Loucy (cell line): Measurements from ENCODE around the gene LRRN2.

ENCODE experiments used
- H2AFZ ChIP-seq: fragments of 200-600 bp; sonication (generic); 2 replicates; pipeline ENCODE4 v1.6.0; 2016; ENCODE audit warnings: antibody characterized with exemption, mild to moderate bottlenecking, low read length, moderate library complexity
- H3F3A ChIP-seq: fragments of 200-600 bp; 2 replicates; pipeline ENCODE4 v1.6.0; 2016; ENCODE audit warnings: antibody characterized with exemption, low read depth, mild to moderate bottlenecking
- H3K27me3 ChIP-seq: fragments of 200-600 bp; sonication (generic); 2 replicates; pipeline ENCODE4 v1.6.1; 2014; ENCODE audit warnings: low read length, mild to moderate bottlenecking; ENCODE audit not compliant: insufficient read depth, poor library complexity, severe bottlenecking
- H3K36me3 ChIP-seq: fragments of 200-600 bp; sonication (generic); 2 replicates; pipeline ENCODE4 v1.6.1; 2016; ENCODE audit warnings: low read length; ENCODE audit not compliant: insufficient read depth
- H3K4me1 ChIP-seq: fragments of 200-600 bp; sonication (generic); 2 replicates; pipeline ENCODE4 v1.5.1; 2014; ENCODE audit warnings: low read length, mild to moderate bottlenecking; ENCODE audit not compliant: insufficient read depth, poor library complexity, severe bottlenecking
- H3K4me2 ChIP-seq: fragments of 200-600 bp; sonication (generic); 2 replicates; pipeline ENCODE4 v1.6.0; 2014; ENCODE audit warnings: antibody characterized with exemption, low read length, low read depth, mild to moderate bottlenecking; ENCODE audit not compliant: poor library complexity, severe bottlenecking
- H3K4me3 ChIP-seq: fragments of 200-600 bp; sonication (generic); 2 replicates; pipeline ENCODE4 v1.5.1; 2014; ENCODE audit warnings: low read length, mild to moderate bottlenecking, mixed read lengths; ENCODE audit not compliant: poor library complexity, severe bottlenecking
- H3K79me2 ChIP-seq: fragments of 200-600 bp; sonication (generic); 2 replicates; pipeline ENCODE4 v1.6.1; 2014; ENCODE audit warnings: low read length; ENCODE audit not compliant: insufficient read depth
- H3K9ac ChIP-seq: fragments of 200-600 bp; sonication (generic); 2 replicates; pipeline ENCODE4 v1.6.0; 2014; ENCODE audit warnings: mild to moderate bottlenecking, low read depth, low read length, moderate library complexity; ENCODE audit not compliant: poor library complexity, severe bottlenecking
- H3K9me2 ChIP-seq: fragments of 200-600 bp; sonication (generic); replicated peaks from 2 replicates; pipeline ENCODE4 v1.6.1; 2016; ENCODE audit warnings: low read depth, low read length, mixed read lengths
- H3K9me3 ChIP-seq: fragments of 200-600 bp; sonication (generic); 2 replicates; pipeline ENCODE4 v1.6.1; 2014; ENCODE audit warnings: mild to moderate bottlenecking, antibody characterized with exemption, low read length, low read depth; ENCODE audit not compliant: insufficient read depth
- H4K20me1 ChIP-seq: fragments of 200-600 bp; sonication (generic); 2 replicates; pipeline ENCODE4 v1.6.0; 2014; ENCODE audit warnings: antibody characterized with exemption, low read length, mild to moderate bottlenecking; ENCODE audit not compliant: insufficient read depth, poor library complexity, severe bottlenecking
- EZH2phosphoT487 ChIP-seq: fragments of 200-600 bp; IDR thresholded peaks from 2 replicates; pipeline ENCODE4 v1.6.1; 2018; ENCODE audit warnings: antibody characterized with exemption, mild to moderate bottlenecking, moderate library complexity, borderline replicate concordance
- TF ChIP-seq, protein P1 (sequence below): fragments of 200-600 bp; sonication (generic); conservative IDR thresholded peaks from 2 replicates; pipeline ENCODE4 v1.5.1; 2014; ENCODE audit warnings: mild to moderate bottlenecking, antibody characterized with exemption, low read length

Gene LRRN2

DNA sequence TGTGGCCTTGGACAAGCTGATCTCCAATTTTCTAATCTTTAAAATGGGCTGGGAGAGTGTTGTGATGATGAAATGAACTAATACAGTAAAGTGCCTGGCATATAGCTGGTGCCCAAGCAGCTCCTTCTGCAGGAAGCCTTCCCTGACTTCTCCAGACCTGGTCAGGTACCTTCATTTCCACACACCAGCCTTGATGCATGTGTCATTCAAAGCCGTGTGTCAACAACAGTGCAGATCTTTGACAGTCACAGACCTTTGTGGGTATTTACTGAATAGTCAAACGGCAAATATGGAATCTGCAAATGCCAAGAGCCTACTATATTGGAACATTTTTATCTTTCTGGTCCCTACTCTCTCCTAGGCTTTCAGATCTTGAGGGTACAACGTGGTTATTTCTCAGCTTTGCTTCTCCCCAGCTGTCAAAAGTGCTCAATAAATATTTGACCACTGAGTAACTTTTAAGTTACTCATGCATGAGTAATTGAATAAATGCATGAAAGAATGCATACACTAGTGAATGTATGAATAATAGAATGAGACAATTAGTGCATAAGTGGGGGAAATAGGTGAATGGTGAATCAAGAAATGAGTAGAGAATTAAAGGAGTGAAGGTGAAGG, 94.0 kb downstream of the LRRN2 start:
- Histone ChIP-seq H3K9me3 (no peaks in the 10 kb centered on the region), H3K4me3 (no peak overlapping the region), H3K4me1 (no peaks in the 10 kb centered on the region), H4K20me1 (no peaks in the 10 kb centered on the region), H3K36me3 (no peaks in the 10 kb centered on the region), H3K27me3 (no peaks in the 10 kb centered on the region), H3K4me2 (no peak overlapping the region), H2AFZ (no peak overlapping the region), H3F3A (no peaks in the 10 kb centered on the region), H3K9me2 (no peaks in the 10 kb centered on the region), H3K79me2 (no peaks in the 10 kb centered on the region), H3K9ac (no peak overlapping the region)
- TF ChIP-seq EZH2phosphoT487: no peak
- TF ChIP-seq, protein P1, sequence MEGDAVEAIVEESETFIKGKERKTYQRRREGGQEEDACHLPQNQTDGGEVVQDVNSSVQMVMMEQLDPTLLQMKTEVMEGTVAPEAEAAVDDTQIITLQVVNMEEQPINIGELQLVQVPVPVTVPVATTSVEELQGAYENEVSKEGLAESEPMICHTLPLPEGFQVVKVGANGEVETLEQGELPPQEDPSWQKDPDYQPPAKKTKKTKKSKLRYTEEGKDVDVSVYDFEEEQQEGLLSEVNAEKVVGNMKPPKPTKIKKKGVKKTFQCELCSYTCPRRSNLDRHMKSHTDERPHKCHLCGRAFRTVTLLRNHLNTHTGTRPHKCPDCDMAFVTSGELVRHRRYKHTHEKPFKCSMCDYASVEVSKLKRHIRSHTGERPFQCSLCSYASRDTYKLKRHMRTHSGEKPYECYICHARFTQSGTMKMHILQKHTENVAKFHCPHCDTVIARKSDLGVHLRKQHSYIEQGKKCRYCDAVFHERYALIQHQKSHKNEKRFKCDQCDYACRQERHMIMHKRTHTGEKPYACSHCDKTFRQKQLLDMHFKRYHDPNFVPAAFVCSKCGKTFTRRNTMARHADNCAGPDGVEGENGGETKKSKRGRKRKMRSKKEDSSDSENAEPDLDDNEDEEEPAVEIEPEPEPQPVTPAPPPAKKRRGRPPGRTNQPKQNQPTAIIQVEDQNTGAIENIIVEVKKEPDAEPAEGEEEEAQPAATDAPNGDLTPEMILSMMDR: no peak

DNA sequence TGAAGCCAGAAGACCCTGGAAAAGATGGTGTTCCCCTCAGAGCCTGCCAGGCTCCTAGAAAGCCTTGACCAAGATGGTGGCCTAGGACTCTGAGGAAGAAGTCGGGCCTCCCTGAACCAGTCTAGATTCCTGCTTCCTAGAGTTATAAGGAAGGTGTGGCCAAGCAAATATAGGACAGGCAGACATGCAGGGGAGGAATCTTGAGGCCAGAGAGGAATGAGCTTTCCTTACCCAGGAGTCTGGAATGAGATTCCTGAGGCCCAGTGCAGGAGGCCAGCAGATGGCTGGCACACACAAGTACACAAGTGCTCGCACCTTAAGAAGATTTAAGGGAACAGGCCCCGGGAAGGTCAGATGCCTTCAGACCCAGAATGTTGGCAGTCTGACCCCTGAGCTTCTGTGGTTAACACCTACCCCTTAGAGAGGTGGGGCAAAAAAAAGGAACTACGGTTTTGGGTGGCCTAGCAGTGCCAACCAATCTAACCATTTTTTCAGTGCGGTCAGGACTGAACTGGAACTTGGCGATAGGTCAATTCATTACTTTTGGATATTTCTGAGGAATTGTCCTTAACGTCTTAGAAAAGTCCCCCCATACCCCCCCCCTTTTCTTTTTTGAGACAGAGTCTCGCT, 96.0 kb downstream of the LRRN2 start:
- no peaks in the 10 kb centered on the region for H3F3A ChIP-seq
- H3K36me3 ChIP-seq: no peaks in the 10 kb centered on the region

DNA sequence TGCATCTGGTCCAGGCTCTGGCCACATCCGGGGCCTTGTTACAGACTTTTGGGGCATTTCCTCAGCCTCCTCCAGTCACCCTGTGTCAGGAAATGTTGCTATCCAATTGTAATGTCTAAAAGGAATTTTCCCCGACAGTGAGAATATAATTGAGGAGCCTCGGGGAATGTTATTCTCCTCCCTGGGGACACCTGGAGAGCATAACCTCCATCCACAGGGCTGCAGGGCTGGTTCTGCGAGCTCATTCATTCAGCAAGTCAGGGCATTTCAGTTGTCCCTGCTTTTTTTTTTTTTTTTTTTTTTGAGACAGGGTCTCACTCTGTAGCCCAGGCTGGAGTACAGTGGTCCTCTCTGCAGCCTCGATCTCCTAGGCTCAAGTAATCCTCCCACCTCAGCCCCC, 96.7 kb downstream of the LRRN2 start:
- Histone ChIP-seq H4K20me1 (no peaks in the 10 kb centered on the region), H3K4me3 (no peak overlapping the region), H3K79me2 (no peaks in the 10 kb centered on the region), H3K9me3 (no peaks in the 10 kb centered on the region), H3K4me1 (no peaks in the 10 kb centered on the region), H2AFZ (no peak overlapping the region), H3K9ac (no peak overlapping the region), H3K9me2 (no peaks in the 10 kb centered on the region), H3K27me3 (no peaks in the 10 kb centered on the region), H3F3A (no peaks in the 10 kb centered on the region), H3K36me3 (no peaks in the 10 kb centered on the region), H3K4me2 (no peak overlapping the region)
- TF ChIP-seq, protein P1: no peak
- no peak for TF ChIP-seq EZH2phosphoT487

More for the DNA sequence above, 96.0 kb downstream of the LRRN2 start:
- H3K27me3 ChIP-seq: no peaks in the 10 kb centered on the region
- TF ChIP-seq, protein P1: no peak
- TF ChIP-seq EZH2phosphoT487: no peak
- no peaks in the 10 kb centered on the region for H3K9me2 ChIP-seq
- no peak overlapping the region for H2AFZ ChIP-seq
- no peak overlapping the region for H3K4me2 ChIP-seq
- H3K79me2 ChIP-seq: no peaks in the 10 kb centered on the region
- no peaks in the 10 kb centered on the region for H3K4me1 ChIP-seq
- H3K4me3 ChIP-seq: no peak overlapping the region
- H4K20me1 ChIP-seq: no peaks in the 10 kb centered on the region
- H3K9me3 ChIP-seq: no peaks in the 10 kb centered on the region
- H3K9ac ChIP-seq: no peak overlapping the region
